H1 (cell line): Measurements from ENCODE around the gene PDK2. TPM values are rescaled to one million over a fixed set of nuclear protein-coding genes. Genes with fewer than 3 reads are reported as not detected.

Experiments
- BACH1 ChIP-seq: IDR thresholded peaks from 2 replicates; pipeline ENCODE4 v1.6.1; 2012; ENCODE audit warnings: low read length, improper control_type of control experiment
- CHD1 ChIP-seq: IDR thresholded peaks from 2 replicates; pipeline ENCODE4 v1.6.1; 2012; ENCODE audit warnings: low read depth, low read length, improper control_type of control experiment
- CREB1 ChIP-seq: IDR thresholded peaks from 2 replicates; pipeline ENCODE4 v1.6.1; 2012; ENCODE audit warnings: inconsistent platforms
- EP300 ChIP-seq, 2 experiments: IDR thresholded peaks; 1 replicate in 1 of 2; 2 replicates in 1 of 2; pipeline ENCODE4 v1.6.1; 2011 to 2012; ENCODE audit warnings: low read depth in 2 of 2, low read length in 2 of 2, mild to moderate bottlenecking in 2 of 2, borderline replicate concordance in 1 of 2, inconsistent platforms in 1 of 2, moderate library complexity in 1 of 2
- JUN ChIP-seq: IDR thresholded peaks from 2 replicates; pipeline ENCODE4 v1.6.1; 2011; ENCODE audit warnings: low read depth, mild to moderate bottlenecking, improper control_type of control experiment, low read length
- POLR2A ChIP-seq, 2 experiments: IDR thresholded peaks; 1 replicate in 1 of 2; 2 replicates in 1 of 2; pipeline ENCODE4 v1.6.1; 2011; ENCODE audit warnings: low read depth in 2 of 2, low read length in 2 of 2, mild to moderate bottlenecking in 2 of 2; ENCODE audit errors: control extremely low read depth in 1 of 2
- POLR2AphosphoS5 ChIP-seq: IDR thresholded peaks from 2 replicates; pipeline ENCODE4 v1.6.1; 2011; ENCODE audit warnings: low read depth, low read length
- RXRA ChIP-seq: IDR thresholded peaks from 2 replicates; pipeline ENCODE4 v1.6.1; 2011; ENCODE audit warnings: low read depth, mild to moderate bottlenecking, low read length, moderate library complexity; ENCODE audit not compliant: insufficient read depth
- SP4 ChIP-seq: IDR thresholded peaks from 2 replicates; pipeline ENCODE4 v1.6.1; 2012; ENCODE audit warnings: low read length, inconsistent platforms
- SRF ChIP-seq: IDR thresholded peaks from 2 replicates; pipeline ENCODE4 v1.6.1; 2011; ENCODE audit warnings: mild to moderate bottlenecking, low read depth, low read length, moderate library complexity
- TEAD4 ChIP-seq: IDR thresholded peaks from 2 replicates; pipeline ENCODE4 v1.6.1; 2012; ENCODE audit warnings: low read depth, low read length, inconsistent platforms, mixed read lengths
- polyA plus RNA-seq, 7 experiments: library from polyadenylated mRNA; depleted of rRNA in 3 of 7; stranded (reverse) in 5 of 7; unstranded in 2 of 7; fragments of >200 nt in 5 of 7; fragments of 200-250 nt in 2 of 7; gene quantifications; 1 replicate in 5 of 7; 2 replicates in 1 of 7; 4 replicates in 1 of 7; pipeline versions ENCODE4 v1.2.1 to v1.2.3, GENCODE V29; 2011 to 2013; ENCODE audit warnings: missing spikeins in 2 of 7, mixed read lengths in 2 of 7
- total RNA-seq: library from RNA; stranded (reverse); fragmentation: NEBNext Ultra II Directional; extraction: Animal tissue kit (Norgen Biotek cat#: 25700); gene quantifications from 2 replicates; pipeline ENCODE4 v1.2.1, GENCODE V29; 2021
- TF ChIP-seq, protein P1 (sequence below): fragments of 300-600 bp; sonication (generic); IDR thresholded peaks from 2 replicates; pipeline ENCODE4 v1.7.1; 2012; ENCODE audit warnings: low read length, moderate library complexity, mild to moderate bottlenecking, inconsistent platforms; ENCODE audit not compliant: insufficient replicate concordance
- TF ChIP-seq, protein P2 (sequence below): IDR thresholded peaks from 2 replicates; pipeline ENCODE4 v1.6.1; 2011; ENCODE audit warnings: low read length, improper control_type of control experiment

Gene PDK2
- total and polyA plus RNA-seq, 2 of the 8 experiments (the other 6 are each of a cell fraction or from before 2014, with no cell fraction given), result 18.3 to 121 TPM

DNA sequence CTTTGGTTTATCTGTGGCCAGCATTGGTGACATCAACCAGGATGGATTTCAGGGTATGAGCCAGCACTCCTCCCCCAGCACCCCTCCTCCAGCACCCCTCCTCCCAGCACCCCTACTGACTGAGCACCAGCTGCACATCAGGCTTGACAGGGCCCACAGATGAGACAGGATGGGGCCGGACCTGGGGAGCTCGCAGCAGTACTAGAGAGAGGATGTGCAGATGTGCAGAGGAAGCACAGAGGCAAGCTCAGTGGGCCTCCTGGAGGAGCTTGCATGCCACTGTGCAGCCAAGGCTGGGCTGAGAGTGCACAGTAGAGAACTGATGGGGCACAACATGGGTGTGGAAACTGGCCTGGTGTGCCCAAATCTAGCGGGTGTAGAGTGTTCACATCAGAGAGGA lies 23.0 kb upstream of the PDK2 start (continued):
- TF ChIP-seq, protein P1, sequence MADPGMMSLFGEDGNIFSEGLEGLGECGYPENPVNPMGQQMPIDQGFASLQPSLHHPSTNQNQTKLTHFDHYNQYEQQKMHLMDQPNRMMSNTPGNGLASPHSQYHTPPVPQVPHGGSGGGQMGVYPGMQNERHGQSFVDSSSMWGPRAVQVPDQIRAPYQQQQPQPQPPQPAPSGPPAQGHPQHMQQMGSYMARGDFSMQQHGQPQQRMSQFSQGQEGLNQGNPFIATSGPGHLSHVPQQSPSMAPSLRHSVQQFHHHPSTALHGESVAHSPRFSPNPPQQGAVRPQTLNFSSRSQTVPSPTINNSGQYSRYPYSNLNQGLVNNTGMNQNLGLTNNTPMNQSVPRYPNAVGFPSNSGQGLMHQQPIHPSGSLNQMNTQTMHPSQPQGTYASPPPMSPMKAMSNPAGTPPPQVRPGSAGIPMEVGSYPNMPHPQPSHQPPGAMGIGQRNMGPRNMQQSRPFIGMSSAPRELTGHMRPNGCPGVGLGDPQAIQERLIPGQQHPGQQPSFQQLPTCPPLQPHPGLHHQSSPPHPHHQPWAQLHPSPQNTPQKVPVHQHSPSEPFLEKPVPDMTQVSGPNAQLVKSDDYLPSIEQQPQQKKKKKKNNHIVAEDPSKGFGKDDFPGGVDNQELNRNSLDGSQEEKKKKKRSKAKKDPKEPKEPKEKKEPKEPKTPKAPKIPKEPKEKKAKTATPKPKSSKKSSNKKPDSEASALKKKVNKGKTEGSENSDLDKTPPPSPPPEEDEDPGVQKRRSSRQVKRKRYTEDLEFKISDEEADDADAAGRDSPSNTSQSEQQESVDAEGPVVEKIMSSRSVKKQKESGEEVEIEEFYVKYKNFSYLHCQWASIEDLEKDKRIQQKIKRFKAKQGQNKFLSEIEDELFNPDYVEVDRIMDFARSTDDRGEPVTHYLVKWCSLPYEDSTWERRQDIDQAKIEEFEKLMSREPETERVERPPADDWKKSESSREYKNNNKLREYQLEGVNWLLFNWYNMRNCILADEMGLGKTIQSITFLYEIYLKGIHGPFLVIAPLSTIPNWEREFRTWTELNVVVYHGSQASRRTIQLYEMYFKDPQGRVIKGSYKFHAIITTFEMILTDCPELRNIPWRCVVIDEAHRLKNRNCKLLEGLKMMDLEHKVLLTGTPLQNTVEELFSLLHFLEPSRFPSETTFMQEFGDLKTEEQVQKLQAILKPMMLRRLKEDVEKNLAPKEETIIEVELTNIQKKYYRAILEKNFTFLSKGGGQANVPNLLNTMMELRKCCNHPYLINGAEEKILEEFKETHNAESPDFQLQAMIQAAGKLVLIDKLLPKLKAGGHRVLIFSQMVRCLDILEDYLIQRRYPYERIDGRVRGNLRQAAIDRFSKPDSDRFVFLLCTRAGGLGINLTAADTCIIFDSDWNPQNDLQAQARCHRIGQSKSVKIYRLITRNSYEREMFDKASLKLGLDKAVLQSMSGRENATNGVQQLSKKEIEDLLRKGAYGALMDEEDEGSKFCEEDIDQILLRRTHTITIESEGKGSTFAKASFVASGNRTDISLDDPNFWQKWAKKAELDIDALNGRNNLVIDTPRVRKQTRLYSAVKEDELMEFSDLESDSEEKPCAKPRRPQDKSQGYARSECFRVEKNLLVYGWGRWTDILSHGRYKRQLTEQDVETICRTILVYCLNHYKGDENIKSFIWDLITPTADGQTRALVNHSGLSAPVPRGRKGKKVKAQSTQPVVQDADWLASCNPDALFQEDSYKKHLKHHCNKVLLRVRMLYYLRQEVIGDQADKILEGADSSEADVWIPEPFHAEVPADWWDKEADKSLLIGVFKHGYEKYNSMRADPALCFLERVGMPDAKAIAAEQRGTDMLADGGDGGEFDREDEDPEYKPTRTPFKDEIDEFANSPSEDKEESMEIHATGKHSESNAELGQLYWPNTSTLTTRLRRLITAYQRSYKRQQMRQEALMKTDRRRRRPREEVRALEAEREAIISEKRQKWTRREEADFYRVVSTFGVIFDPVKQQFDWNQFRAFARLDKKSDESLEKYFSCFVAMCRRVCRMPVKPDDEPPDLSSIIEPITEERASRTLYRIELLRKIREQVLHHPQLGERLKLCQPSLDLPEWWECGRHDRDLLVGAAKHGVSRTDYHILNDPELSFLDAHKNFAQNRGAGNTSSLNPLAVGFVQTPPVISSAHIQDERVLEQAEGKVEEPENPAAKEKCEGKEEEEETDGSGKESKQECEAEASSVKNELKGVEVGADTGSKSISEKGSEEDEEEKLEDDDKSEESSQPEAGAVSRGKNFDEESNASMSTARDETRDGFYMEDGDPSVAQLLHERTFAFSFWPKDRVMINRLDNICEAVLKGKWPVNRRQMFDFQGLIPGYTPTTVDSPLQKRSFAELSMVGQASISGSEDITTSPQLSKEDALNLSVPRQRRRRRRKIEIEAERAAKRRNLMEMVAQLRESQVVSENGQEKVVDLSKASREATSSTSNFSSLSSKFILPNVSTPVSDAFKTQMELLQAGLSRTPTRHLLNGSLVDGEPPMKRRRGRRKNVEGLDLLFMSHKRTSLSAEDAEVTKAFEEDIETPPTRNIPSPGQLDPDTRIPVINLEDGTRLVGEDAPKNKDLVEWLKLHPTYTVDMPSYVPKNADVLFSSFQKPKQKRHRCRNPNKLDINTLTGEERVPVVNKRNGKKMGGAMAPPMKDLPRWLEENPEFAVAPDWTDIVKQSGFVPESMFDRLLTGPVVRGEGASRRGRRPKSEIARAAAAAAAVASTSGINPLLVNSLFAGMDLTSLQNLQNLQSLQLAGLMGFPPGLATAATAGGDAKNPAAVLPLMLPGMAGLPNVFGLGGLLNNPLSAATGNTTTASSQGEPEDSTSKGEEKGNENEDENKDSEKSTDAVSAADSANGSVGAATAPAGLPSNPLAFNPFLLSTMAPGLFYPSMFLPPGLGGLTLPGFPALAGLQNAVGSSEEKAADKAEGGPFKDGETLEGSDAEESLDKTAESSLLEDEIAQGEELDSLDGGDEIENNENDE, result no peak
- TF ChIP-seq POLR2AphosphoS5, result no peak
- TF ChIP-seq TEAD4, result no peak
- TF ChIP-seq POLR2A (IDR thresholded peaks at IDR 0.05; ENCODE audit: control extremely low read depth in 1 of 2, low read depth in 2 of 2, low read length in 2 of 2), result no peak
- no peak for TF ChIP-seq EP300 (IDR thresholded peaks at IDR 0.05; ENCODE audit: borderline replicate concordance in 1 of 2, low read depth in 2 of 2, low read length in 2 of 2)
- TF ChIP-seq, protein P2, sequence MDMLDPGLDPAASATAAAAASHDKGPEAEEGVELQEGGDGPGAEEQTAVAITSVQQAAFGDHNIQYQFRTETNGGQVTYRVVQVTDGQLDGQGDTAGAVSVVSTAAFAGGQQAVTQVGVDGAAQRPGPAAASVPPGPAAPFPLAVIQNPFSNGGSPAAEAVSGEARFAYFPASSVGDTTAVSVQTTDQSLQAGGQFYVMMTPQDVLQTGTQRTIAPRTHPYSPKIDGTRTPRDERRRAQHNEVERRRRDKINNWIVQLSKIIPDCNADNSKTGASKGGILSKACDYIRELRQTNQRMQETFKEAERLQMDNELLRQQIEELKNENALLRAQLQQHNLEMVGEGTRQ, result no peak
- no peak for TF ChIP-seq RXRA
- TF ChIP-seq CREB1, result no peak
- TF ChIP-seq SRF, result no peak
- no peak for TF ChIP-seq BACH1
- no peak for TF ChIP-seq SP4
- TF ChIP-seq JUN, result no peak
- no peak for TF ChIP-seq CHD1
